Non-pigmented ciliary epithelial cell (primary cell): ENCODE results near the gene PTPN3.

Source experiments
- DNase-seq: peaks from one replicate; pipeline ENCODE4 v3.0.0-alpha.2; 2010; ENCODE audit warnings: low read depth

PTPN3 gene

DNA sequence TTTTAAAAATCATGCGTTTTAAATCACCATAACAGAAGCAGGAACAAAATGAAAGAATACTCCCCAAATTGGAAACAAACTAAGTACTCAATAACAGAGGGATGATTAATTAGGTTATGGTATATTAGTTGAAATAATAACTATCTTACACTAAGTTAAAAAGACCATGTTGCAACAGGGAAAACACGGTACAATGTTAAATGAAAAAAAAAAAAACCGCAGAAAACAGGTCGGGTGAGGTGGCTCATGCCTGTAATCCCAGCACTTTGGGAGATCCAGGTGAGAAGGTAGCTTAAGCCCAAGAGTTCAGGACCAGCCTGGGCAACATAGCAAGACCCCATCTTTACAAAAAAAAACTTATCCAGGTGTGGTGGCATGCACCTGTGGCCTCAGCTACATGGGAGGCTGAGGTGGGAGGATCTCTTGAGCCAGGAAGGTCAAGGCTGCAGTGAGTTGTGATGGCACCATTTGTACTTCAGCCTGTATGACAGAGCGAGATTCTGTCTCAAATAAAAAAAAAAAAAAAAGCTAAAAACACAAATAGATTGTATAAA lies 2.4 kb upstream of the PTPN3 start:
- DNase-seq, result no peak

DNA sequence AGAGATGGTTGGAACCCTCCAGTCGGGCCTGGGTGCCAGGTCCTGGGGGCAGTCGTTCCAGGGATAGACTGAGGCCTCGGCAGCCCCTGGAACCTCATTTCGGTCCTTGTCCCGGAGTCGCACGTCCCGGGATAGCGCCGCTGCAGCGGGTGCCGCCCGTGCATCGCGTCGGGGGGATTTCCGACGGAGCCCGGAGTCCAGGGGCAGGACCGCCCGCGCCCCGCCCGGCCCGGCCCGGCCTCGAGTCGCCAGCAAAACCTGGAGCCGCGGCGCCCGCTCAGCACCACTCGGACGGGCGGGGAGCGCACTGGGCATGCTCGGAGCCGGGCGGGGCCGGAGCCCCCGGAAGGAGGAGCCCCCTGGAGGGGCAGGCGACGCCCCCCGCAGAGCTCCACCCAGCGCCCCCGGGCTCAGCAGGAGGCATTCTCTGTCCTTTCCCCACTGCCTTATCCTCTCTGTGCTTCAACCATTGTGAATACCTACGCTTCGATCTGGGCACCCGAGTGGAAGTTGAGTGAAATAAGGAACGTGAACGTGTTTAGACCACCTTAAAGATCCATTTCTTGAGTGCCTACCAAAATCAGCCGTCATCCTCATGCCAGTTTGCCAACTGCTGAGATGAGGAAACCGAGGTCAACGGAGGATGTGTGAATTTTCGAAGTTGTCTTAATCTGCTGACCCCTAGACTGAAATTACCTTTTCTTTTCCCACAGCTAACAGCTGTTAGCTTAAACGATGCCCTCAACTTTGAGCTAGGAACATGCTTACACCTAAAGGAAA lies 1.7 kb upstream of the PTPN3 start:
- DNase-seq, result no peak

DNA sequence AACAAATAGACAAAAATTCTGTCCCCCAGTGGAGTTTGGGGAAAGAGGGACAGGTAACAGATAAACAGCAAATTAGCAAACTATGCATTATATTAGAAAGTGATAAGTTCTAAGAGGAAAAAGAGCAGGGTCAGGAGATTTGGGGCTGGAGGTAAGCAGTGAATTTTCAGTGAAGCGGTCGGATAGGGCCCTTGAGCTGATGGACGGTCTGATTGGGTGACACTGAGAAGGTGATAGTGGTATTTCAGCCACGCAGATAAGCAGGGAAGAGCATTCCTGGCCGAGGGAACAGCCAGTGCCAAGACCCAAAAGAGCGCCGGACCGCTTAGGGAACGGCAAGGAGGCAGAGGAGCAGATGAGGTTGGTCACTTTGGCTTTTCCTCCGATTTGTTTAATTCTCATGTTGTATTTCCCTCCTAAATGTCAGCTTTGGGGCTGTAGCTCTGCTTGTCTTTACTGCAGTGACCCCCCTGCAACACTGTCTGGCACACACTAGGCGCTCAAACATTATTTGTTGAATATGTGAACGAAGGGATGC lies 1.1 kb upstream of the PTPN3 start:
- no peak for DNase-seq

DNA sequence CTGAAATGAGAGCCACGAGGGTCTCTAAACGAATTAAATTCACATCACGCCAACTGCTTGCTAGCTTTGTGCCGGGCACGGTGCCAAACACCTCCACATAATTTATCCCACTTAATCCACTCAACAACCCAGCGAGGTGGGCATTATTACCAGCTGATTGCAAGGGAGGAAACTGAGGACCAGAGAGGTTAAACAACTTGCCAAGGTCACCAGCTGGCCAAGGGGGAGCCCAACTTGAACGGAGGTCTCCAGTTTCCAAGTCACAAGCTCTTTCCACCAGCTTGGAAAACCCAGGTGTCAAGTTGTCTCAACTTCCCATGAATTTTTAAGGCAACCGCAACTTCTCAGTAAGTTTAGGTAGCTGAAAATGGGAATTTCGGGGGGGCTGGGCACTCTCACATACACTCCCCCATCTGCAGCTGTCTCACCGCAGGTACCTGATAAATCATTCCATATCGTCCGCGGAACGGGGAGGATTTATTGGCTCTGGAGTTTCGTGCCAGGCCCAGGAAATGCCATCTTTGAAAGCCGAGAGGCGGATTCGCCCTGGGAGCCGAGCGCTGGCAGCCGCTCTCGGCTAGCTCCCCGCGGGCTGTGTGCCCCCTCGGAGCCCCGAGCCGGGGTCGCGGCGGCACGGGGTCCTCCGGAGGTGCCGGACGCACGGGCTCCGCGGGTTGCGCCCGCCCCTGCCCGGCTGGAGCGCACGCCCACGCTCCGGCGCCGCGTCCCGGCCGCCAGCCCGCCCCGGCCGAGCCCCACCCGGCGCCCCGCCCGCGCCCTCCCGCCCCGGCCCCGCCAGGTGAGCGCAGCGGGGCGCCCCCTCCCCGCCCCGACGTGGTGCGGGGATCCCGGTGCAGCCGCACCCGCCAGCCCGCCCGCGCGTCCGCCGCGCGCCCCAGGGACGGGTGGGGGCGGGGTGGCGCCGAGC lies 617 bp downstream of the PTPN3 start:
- DNase-seq, result no peak

DNA sequence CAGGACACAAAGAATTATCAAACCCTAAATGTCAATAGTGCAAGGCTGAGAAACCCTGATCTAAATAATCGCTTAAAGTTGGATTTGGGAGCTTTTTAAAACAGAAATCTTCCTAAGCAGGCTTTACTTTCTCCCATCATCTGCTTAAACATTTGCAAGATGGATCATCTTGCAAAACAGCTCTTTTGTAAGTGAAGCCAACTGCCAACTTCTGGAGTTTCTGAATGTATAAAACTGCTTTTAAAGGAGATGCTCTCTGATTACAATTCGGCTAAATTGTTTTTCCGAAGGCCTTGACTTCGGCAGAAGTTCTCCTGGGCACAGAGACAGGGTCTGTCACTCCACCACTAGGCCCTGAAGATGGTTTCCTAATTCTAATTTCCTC lies 1.3 kb downstream of the PTPN3 start:
- no peak for DNase-seq

DNA sequence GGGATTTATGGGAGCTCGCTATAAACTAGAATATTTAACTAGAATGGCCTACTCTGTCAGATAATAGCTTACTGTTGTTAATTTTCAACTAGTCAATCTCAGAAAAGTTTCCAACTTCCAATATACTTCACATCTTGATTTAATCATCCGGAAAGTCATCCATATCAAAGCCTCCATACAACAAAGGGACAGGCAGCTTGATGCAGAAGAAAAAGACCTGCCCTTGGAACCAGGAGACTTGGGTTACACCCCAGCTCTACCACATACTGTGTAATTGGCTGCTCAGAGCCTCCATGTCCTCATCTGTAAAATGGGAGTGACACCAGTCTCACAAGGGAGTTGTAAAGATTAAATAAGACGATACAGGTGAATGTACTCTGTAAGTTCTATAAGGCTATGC lies 1.9 kb downstream of the PTPN3 start:
- DNase-seq, result no peak

DNA sequence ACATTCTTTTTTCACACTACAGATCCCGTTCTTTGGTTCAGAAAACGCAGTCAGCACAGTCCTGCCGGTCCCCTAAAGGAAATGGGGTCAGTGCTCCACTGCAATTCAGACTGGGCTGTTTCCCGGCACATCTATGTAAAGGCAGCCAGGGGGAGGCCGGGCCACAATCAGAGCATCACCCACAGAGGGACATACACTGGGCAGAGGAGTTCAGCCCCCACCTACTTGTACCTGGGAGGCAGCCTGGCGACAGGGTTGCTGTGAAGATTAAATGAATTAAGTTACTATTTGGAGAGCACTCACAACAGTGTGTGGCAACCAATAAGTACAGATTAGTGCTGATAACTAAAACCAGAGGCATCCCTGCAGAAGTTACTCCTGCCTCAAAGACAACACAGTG lies 4.5 kb downstream of the PTPN3 start:
- no peak for DNase-seq

DNA sequence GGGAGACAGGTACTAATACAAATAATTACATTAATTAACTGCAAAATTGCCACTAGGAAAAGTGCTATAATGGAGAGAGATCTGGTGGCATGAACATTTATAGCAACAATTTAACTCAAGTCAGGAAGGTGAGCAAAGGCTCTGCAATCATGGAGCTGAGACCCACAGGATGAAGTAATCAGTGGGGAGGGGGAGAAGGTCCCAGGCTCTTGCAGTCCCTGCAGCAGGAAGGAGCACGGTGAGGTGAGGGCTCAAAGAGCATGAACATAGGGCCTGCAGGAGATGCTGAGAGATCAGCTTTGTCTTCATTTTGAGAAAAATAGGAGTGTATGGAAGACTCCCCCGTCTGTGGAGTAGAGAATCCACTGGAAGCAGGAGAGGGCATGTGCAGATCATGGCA lies 6.5 kb downstream of the PTPN3 start:
- no peak for DNase-seq

DNA sequence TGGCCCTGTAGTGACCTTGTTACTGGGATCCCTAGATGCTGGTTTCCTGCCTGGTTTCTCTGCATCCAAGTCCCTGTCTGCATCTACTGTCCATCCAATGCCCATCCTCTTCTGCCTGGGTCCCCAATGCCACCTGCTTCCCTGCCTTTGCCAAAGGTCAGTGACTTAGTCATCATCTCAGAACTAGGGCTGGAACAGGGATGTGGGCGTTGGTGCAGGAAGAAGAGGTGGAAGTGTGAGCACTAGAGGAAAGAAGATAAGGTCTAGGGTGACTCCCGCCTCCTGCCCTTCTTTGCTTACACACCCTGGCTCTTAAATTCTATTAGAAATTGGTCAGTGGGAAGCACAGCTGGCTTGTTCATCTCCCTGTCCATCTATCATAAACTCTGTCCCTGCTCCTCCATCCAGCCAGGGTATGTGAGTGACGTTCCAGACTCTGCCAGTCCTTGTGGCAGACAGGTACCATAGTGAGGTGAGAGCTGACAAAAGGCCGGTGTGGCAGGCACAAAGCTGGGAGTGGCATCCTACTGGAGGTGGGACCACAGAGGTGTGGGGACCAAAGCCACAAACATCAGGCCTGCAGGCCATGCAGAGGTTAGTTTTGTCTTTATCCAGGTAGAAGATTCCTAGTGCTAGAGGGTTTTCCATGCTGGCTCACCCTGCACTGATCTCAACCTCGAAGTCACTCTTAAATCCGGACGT lies 9.2 kb downstream of the PTPN3 start:
- no peak for DNase-seq

DNA sequence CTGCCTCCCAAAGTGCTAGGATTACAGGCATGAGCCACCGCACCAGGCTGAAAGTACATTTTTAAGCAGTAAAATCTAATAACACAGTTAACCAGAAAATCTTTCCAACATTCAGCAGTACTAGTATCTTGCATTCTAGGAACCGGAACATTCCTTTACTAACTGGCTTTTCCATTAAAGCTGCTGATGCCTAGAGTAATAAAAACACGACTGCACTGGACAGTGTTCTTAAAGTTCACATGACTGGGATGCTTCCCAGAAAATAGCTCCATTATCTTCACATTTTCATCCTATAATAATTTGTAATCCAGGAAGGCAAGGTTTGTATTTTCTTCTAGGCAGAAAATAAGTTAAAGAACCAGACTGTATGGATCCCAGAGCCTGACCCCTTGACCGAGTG lies 9.8 kb downstream of the PTPN3 start:
- DNase-seq, result no peak

DNA sequence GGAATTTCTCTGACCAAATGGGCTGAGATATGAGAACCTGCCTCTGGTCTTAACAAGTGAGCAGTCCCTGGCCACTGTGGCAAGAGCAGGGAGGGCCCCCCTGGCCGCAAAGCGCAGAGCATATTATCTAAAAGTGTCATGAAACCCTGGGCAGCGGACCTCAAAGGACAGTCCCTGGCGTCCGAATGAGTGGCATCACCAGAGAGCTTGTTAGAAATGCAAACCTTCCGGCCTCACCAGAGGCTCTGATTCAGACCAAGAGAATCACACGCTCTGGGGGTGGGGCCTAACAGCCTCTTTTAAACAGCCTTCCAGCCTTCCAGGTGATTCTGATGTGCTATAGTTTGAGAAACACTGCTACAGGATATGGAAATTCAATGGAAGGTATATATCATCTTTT lies 10.9 kb downstream of the PTPN3 start:
- DNase-seq, result no peak

DNA sequence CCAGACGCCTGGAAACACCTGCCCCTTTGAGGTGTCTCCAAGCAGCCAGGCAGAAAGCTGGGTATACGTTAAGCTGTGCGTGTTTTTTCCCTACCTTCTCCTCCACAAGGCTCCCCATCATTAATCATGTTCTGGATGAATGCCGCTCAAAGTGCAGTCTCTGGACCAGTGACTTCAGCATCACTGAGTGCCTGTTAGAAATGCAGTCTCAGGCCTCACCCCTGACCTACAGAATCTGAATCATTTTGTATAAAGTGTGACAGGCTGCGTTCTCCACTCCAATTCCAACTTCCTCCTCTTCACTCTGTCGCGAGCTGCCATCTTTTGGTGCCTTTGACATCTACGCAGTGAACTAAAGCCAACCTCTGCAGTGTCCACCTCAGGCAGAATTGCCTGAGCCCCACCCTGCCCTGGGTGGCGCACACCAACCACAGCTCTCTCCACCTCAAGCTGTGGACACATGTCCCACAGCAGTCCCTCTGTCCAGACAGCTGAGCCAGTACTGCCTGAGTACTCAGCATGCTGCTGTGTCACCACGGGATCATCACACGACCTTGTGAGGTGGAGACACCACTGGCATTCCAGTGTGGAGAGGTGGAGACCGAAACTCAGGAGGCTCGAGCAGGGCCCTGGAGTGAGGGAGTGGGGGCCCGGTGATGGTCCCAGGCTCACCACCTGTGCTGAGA lies 14.2 kb downstream of the PTPN3 start:
- no peak for DNase-seq

DNA sequence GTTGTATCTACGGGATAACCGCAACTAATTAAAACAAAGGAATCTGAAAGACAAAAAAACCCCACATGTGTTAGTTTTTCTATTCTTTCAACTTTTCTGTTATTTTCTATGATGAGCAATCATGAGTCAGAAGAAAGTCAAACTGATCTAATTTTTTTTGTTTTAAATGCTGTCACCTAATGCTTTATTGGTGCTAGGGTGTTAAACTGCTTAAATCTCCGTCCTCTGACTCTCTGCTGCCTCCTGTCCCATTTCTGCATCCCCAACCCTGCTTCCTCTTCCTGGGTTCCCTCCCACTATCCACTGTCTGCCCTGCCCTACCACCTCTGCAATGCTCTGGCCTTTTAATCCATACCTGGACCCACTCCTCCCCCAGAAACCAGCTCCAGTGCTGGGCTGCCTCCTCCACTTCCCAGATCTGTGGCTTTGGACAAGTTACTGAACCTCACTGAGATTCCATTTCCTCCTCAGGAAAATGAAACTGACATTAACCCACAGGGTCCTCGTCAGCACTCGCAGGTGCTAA lies 15.7 kb downstream of the PTPN3 start:
- no peak for DNase-seq

DNA sequence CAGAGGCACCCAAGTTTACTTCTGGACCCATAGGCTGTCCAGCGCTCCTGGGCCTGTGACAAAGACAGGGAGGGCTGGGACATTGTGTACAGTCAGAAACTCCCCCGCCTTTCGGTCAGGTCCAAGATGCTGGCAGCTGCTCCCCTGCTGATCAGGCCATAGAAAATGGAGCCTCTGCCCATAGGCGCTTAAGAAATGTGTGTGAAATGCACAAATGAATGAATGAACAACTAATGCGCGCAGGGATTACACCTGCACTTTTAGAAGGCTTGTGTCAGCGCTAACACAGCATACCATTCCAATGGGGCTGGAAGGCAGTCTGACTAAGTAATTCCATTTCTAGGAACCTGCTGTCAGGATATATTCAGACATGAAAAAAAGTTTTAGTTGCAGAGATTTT lies 16.3 kb downstream of the PTPN3 start:
- DNase-seq, result no peak

DNA sequence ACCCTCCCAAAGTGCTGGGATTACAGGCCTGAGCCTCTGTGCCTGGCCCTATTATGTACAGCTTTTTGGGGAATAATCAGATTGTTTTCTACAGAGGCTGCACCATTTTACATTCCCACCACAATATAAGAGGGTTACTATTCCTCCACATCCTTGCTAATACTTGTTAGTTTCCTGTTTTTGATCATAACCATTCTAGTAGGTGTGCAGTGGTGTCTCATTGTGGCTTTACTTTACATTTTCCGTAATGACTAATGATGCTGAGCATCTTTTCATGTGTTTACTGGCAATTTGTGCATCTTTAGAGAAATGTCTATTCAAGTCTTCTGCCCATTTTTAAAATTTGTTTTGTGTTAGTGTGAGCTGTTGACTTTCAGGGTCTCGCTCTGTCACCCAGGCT lies 18.3 kb downstream of the PTPN3 start:
- no peak for DNase-seq

DNA sequence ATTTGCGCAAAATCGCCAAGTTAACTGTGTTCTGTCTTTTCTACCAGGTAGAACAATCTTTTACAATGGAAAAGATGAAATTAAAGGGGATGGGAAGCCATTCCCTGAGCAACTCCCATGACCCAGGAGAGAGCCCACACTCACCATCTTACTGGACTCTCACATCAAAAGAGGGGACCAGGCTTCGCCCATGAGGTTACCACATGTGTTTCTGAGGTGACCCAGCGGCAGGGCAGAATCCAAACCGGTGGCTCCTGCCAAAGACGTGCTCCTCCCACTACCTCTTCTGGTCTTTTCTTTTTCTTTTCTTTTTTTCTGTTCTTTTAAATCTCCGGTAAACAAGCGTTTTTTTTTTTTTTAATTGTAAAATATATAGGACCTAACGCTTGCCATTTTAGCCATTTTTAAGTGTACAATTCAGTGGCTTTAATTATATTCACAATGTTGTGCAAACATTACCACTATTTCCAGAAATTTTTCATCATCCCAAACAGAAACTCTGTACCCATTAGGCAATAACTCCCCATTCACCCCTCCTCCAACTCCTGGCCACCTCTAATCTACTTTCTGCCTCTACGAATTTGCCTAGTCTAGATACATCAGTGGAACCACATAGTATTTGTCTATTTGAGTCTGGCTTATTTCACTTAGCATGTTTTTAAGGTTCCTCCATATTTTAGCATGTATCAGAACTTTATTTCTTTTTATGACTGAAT lies 19.3 kb downstream of the PTPN3 start:
- DNase-seq, result no peak

DNA sequence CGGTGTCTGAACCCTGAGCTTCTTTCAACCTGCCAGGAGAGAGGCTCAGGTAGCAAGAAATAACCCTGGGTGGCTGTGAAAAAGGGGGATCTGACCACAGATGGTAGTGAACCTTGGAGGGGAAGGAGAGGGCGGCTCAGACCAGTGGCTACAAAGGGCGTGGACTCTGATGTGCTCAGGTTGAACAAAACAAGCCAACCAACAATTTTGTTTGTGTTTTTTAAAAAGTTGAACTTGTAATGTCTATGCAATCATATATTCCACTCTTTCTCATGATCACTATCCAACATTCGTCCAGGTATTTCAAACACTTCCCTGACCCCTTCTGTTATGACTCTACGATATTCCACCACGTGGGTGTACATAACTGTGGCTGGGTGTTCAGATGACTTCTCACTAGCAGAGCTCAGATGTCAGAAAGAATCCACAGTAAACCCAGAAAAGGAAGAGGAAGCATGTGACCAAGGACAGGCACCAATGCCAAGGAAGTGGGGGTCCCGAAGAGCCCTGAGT lies 20.0 kb downstream of the PTPN3 start:
- DNase-seq, result no peak

DNA sequence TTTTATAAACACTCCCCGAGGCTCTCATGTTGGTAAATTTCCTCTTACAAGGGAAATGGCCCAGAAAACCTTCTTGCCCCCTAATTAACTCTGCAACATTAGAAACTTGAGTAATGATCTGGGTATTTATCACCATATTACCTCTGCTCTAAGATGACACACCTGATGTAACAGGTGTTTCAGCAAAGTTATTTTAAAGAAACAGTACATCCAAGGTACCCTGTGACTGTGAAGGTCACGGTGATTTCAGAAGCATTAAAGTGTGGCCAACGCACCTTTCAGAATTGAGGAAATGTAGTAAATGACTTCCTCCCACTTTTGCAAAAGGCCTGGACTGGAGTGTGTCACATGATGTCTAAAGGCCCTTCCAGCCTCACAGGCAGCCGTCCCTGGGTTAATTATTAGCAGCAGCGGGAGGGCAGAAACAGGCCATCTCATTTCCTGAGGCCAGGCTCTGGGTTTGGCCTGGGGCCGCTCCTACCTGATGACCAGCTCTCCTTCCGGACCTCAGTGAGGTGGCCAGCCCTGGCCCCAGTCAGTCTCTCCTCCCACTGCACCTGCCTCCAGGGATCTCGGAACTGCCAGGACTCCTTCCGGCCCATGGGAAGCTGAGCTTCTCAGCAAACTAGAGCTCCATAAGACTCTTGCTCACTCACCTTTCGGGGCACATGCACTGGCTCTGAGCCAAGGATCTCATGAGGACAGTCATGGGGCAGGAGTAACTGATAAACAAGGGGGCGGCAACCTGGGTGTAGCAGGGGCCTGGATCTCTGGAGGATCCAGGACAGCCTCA lies 20.7 kb downstream of the PTPN3 start:
- DNase-seq, result no peak

DNA sequence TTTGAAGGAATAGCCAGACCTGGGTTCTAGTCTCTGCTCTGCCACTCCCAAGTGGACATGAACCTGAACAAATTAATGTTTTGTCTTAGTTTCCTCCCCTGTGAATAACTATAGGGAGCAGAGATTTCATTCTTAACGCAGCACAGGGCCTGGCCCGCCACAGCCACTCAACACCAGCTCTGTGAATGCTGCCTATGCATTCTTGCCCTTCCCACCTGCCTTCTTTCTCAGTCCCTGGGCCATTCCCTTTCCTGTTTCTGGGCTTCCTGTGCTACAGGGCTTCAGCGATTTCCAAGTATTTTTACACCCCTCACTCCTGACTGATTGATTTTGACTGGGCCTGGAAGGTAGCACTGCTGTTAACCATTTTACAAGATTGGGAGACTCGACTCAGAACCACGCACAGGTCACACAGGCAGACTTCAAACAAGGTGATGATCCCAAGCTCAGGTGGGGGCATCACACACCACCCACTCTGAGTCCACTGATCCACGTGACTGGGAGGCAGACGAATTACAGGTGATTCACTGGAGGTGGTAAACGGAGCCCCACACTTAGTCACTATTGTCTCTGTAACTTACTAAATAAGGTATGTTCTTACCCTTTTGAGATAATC lies 21.4 kb downstream of the PTPN3 start:
- DNase-seq, result no peak
